Occipital lobe (tissue), 2 donors: ENCODE results near the gene RORC. TPM values are rescaled to one million over a fixed set of nuclear protein-coding genes. Genes with fewer than 3 reads are reported as not detected.
A peak's percentile ranks its signal among the peaks of the same experiment; 100 is the strongest.

Experiments
- DNase-seq: peaks from one replicate; lab custom pipeline; 2025; lab: John Stamatoyannopoulos, UW
- total RNA-seq: library from RNA; depleted of rRNA; stranded (reverse); fragments of >200 nt; gene quantifications from one replicate; pipeline ENCODE4 v1.2.3, GENCODE V29; 2014

The RORC gene
- total RNA-seq, 1 donor from 2014 or later, result 0.16 TPM

- no peak for DNase-seq
Observed at GRCh38 chr1:151849126-151849525, 17.5 kb upstream of the RORC start.

GRCh38 chr1:151847867-151848596 is 16.4 kb upstream of the RORC start:
- no peak for DNase-seq

GRCh38 chr1:151846686-151847237 is 15.2 kb upstream of the RORC start:
- no peak for DNase-seq

GRCh38 chr1:151846062-151846568 is 14.5 kb upstream of the RORC start:
- no peak for DNase-seq

GRCh38 chr1:151843398-151843797 is 11.8 kb upstream of the RORC start:
- no peak for DNase-seq

- DNase-seq, result no peak
Observed at GRCh38 chr1:151841141-151841540, 9.5 kb upstream of the RORC start.

- DNase-seq, result no peak
Observed at GRCh38 chr1:151840421-151840820, 8.8 kb upstream of the RORC start.

- DNase-seq, result peak; percentile 74
Observed at GRCh38 chr1:151839457-151840403, 8.1 kb upstream of the RORC start, which contains the start of gene C2CD4D. C2CD4D (minus strand) TSS chr1:151839820; CDS start chr1:151838989, 831 bp downstream.

GRCh38 chr1:151839082-151839412 is 7.4 kb upstream of the RORC start:
- DNase-seq, result no peak

GRCh38 chr1:151838222-151839081 is 6.8 kb upstream of the RORC start:
- no peak for DNase-seq

GRCh38 chr1:151837884-151838221 is 6.3 kb upstream of the RORC start:
- no peak for DNase-seq

- no peak for DNase-seq
Observed at GRCh38 chr1:151837197-151837596, 5.6 kb upstream of the RORC start.

GRCh38 chr1:151835596-151835995 is 4.0 kb upstream of the RORC start:
- DNase-seq, result no peak

GRCh38 chr1:151834239-151834638 is 2.6 kb upstream of the RORC start:
- DNase-seq, result no peak

- no peak for DNase-seq
Observed at GRCh38 chr1:151833172-151833900, 1.7 kb upstream of the RORC start.

- DNase-seq, result peak; percentile 21
Observed at GRCh38 chr1:151832318-151832980, 847 bp upstream of the RORC start.

GRCh38 chr1:151831256-151831591 is 378 bp downstream of the RORC start:
- DNase-seq, result no peak

- DNase-seq, result no peak
Observed at GRCh38 chr1:151830055-151830454, 1.5 kb downstream of the RORC start.

- no peak for DNase-seq
Observed at GRCh38 chr1:151829352-151830046, 2.1 kb downstream of the RORC start.
